Activated naive CD8-positive, alpha-beta T cell treated with anti-CD3 and anti-CD28 coated beads, Interleukin-2, amount 50 U/mL, for 16 hours (primary cell): ENCODE data around the gene GRID2.

Experiments used
- DNase-seq: peaks from one replicate; pipeline ENCODE4 v3.0.0-alpha.2; 2020; ENCODE audit warnings: low read depth, low spot score

GRID2 gene

DNA sequence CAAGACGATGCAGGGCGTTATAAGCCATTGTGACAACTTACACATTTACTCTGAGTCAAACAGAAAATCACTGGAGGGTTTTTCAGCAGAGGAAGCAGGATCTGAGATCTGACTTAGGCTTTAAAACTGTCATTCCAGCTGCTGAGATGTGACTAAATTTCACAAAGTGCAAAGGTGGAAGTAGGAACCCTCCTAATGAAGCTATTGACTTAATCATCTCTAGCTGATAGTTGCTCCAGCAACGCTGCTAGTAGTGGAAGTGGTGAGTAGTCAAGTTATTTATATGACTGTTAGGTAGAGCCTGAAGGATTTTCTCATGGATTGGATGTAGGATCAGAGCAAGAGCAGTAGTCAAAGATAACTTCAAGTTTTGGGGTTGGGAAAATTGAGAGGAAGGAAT, 218.6 kb downstream of the GRID2 start:
- DNase-seq = no peak

DNA sequence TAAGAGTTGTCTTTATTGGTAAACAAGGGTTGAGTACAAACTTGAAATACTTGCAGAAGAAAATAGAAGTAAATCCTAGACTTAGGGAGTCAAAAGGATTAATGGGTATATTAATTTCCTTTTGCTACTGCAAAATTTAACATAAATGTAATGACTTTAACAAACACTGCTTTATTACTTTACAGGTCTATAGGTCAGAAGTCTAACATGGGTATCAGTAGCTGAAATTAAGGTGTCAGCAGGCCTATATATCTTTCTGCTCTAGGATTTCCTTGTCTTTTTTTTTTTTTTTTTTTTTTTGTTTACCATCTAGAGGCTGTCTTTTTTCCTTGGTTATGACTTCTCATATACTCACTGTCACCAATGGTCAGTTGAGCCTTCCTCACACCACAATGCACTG, 220.4 kb downstream of the GRID2 start:
- no peak for DNase-seq

DNA sequence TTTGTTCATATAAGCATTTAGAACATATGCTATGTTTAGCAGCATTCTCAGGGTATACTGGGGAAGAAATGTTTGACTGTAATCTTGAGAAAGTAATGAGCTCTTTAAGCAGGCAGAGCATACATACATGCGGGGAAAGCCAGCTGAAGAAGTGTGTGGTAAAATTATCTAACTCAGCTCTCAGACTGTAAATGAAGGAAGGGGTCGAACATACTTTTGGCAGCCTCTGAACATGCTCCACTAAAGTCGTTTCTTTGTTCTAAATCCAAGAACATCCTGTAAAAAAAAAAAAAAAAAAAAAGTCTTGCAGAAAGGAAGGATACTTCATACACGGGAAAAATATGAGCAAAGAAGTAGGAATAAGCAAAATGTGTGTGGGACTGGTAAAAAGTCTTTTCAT, 224.8 kb downstream of the GRID2 start:
- no peak for DNase-seq

DNA sequence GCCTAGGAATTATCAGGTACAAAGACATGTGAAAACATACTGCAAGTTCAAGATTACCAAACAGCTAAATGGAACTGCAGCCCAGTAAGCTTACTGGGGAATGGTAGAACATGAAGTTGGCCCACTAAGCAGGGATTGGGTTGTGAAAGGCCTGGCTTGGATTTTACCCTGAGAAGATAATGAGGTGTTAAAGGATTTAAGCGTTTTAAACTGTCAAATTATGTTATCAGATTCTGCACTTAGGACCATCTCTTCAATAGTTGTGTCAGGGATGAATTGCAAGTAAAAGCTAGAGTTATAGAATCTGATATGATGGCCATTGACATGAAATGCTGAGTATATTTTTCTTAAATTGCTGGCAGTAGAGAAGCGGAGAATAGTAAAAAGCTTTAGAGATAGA, 225.7 kb downstream of the GRID2 start:
- no peak for DNase-seq

DNA sequence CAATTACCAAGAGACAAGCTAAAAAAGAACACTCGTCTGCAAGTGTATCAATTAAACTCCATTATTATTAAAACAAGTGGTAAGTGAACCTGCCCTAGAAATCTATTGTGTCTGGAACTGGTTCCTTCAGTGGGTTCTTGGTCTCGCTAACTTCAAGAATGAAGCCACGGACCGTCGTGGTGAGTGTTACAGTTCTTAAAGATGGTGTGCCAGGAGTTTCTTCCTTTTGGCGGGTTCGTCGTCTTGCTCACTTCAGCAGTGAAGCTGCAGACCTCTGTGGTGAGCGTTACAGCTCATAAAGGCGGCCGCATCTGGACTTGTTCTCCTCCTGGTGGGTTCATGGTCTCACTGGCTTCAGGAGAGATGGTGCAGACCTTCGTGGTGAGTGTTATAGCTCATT, 231.8 kb downstream of the GRID2 start:
- no peak for DNase-seq

DNA sequence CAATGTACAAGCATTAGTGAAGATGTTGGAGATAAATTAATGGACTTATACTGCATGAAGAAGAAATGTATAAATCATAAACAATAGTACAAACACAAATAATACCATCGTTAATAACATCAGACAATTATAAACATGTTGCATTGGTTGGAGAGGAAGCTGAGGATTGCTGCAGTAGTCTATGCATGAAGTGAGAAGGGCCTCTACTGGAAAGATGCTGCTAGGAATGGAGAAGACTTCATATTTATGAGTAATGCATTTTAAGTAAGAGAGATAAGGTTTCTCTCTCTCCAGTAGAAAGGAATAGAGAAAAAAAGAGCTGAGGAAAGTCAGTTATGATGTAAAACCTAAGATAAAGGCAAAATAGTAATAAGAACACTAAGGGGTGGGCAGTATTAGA, 247.8 kb downstream of the GRID2 start:
- DNase-seq = no peak

DNA sequence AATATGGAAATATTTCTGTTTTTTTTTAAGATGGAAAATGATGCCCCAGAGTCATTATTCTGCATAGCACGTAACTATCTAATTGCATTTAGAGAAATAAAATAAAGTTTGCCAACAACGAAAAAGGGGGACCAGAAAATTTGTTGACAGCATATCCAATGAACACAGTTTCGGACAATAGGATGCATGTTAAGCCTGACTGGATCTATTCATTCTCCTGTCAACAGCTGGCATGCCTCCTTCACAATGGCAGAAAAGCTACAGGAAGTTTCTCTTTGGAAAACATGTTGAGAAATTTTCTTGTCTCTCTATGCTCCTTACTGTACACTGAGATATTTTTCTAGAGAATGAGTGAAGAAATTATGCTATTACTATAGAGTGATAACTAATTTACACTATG, 262.5 kb downstream of the GRID2 start:
- DNase-seq = no peak

DNA sequence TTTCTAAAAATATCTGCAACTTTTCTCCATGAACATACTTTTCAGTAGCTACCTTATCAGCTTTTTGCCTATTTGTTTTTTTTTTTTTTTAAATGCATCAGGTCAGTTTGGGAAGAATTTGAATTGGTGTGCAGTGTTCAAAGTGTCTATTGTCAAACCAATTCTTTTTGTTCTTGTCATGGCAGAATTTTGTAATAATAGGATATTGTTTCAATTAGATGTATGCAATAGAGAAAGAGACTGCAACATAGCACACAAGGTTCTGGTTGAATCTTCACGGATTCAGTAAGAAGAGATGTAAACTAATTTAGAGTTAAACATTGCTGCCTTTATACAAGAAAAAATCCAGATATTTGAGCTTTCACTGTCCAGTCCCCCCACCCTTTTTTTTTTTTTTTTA, 277.1 kb downstream of the GRID2 start:
- no peak for DNase-seq

DNA sequence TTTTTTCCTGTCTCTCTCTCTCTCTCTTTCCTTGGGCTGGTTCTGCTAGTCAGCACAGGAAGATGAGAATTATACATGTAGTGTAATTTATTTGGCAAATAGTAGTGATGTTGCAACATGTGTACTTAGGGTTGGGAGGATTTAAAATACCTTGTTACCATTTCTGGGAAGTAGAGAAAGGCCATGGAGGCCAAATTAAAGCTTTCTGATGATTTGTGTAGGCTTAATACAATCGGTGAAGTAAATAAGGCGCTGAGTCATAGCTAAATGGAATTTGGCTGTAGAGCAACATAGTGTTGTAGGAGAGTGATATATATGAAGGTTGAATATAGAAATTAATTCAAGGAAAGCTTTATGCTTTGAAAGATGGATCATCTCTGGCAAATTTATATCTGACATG, 295.3 kb downstream of the GRID2 start:
- DNase-seq = no peak

DNA sequence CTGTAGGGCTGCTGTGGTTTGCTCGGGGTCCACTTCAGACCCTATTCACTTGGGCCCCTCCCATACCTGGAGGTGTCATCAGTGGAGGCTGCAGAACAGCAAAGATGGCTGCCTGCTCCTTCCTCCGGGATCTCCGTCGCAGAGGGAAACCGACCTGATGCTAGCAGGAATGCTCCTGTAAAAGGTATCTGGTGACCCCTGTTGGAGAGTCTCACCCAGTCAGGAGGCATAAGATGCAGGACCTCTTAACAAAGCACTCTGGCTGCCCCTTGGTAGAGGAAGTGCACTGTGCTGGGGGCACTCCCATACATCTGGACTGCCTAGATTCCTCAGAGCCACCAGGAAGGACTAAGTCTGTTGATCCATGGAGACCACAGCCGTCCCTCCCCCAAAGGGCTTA, 296.9 kb downstream of the GRID2 start:
- DNase-seq = no peak

DNA sequence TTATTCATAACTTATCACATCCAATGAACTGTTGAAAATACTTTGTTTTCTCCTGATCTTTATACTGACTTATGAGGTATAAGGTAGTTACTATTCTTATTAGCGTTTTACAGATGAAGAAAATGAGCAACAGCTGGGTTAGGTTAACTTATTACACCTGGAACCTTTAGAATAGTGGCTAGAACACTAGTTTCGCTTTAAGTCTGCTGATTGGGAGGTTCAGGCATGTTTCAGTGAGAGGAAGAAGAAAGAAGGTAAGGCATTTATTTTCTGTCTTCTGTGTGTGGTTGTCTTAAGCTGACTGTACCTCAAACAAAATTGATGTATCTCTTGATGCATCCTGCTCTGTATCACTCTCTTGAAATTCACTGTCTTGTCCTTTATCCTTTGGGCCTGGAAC, 302.5 kb downstream of the GRID2 start:
- no peak for DNase-seq

DNA sequence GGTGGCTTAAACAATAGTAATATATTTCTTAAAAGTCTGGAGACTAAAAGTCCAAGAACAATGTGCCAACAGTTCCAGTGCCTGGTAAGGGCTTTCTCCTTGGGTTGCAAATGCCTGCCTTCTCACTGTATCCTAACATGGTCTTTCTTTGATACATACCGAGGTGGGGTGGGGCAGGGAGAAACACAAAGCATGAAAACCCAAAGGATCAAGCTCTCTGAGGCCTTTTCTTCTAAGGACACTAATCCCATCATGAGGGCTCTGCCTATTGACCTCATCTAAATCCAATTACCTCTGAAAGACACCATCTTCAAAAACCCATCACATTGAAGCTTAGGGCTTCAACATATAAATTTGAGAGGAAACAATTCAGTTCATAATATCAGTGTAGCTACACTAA, 311.3 kb downstream of the GRID2 start:
- no peak for DNase-seq

DNA sequence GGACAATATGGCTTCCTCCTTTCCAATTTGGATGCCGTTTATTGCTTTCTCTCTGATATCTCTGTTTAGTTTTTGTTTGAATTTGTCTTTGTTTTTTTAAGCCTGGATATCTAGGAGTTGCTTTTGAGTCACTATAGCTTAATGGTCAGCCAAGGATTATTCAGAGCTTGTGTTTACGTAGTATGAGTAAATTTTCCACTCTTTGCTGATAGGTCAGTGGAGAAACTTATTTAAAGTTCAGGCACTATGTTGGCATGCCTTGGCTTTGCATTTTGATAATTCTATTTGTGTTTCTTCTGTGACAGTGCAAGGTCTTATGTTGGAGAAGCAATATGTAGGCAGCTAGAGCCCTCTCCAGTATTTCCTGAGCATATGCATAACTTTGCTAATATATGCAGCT, 315.2 kb downstream of the GRID2 start:
- DNase-seq = no peak

DNA sequence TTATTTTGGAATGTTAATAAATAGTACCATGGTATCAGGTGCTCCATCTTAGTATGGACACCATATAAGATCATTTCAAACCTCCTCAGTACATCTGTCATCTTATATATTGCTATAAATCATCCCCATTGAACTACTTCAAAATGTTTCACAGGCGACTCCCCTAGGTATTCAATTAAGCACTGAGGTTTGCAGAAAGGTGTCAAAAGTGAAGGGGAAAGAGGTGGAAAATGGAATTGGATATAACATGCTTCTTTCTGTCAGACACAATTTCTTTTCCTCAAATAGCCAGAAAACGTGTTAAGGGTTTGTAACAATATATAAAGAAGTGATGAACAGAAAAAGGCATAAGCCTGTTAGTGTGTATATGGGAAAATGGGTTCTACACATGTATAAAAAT, 325.5 kb downstream of the GRID2 start:
- no peak for DNase-seq

DNA sequence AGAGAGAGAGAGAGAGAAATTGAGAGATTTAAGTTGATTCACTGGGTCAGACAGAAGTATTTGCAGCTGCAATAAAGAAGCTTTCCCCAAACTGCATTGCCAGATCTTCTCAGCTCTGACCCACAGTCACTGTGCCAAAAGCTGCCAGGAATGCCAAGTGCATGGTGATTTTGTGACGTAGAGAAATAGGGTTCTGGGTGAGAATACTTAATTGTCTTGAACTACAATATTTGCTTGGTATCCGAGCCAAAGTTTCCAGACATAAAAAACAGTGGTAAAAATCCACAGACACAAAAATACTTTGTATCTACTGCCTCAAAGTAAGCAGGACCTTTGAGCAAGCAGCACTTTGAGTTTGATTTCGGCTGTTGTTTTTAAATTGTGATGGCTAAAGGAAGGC, 331.1 kb downstream of the GRID2 start:
- DNase-seq = no peak

DNA sequence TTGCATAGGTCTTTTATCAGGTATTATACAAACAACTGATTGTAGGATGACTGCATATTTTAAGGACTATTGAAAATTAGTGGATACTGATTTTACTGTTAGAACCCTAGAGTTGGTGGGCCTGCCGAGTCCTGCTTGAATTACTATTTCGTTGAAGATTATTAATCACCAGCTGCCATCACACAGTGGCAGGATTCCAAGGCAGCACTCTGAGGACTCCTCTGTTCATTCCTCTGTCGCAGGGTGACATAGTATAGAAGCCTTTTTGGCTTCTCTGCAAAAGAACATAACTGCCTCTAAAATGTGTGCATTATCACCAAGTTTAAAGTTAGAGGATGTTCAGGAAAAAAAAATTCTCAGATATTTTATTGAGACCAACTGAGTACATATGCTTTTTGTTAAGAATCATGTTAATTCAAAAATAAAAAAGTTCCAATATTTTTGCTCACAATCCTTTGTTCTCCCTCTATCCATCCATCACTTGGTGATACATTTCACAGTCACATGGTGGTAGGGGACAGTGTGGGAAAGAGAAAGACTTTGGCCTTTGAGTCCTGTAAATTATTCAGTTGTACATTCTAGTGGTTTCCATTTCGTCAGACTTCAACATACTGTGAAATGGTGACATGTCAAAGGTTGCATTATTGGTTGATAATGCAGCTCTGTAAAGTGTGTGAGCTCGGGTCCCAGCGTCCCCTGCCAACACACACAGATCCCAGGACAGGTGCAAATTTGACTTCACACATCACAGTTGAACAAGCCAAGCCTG, 332.5 kb downstream of the GRID2 start:
- DNase-seq = no peak

DNA sequence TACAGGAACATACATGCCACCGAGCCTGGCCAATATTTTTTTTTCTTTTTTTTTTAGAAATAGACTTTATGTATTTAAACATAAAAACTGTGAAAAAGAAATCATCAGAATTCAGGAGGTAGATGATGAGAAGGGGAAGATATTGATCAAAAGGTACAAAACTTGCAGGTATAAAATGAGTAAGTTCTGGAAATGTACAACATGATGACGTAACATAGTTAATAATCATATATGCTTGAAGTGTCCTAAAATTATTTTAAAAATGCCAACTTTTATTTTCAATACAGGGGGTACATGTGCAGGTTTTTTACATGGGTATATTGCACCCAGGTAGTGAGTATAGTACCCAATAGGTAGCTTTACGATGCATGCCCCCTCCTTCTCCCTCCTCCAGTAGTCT, 337.6 kb downstream of the GRID2 start:
- no peak for DNase-seq

DNA sequence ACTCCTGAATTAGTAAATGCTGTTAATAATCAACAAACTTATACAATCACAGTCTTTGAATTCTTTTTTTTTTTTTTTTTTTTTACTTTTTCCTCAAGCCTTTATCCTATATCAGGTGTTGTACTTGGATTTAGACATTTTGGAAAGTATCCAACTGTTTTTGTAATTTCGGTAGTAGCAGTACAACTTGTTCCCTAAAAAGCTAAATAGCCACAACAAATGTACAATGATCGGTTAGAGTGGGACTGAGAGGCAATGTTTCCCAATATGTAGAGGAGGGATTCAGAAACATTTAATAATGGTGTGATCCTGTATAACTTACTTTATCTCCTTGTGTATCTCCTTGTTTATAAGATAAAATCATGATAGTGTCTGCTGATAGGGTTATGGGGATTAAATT, 343.1 kb downstream of the GRID2 start:
- no peak for DNase-seq

DNA sequence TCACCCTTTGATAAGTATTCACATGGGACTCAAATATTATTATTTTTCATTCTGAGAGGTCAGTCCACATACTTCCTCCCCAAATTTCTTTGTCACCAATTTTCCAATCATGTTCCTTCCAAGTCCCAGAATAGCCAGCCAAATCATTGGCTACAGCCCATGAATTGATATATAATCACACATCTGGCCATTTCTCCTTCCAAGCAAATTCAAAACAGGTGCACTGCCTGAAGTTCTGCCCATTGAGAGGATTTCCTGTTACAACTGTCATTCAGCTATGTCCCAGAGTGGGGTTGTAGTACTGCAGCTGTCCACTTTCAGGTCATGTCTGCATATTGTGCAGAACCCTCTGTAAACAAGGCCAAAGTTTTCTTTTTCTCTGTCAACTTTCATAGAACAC, 347.8 kb downstream of the GRID2 start:
- no peak for DNase-seq

DNA sequence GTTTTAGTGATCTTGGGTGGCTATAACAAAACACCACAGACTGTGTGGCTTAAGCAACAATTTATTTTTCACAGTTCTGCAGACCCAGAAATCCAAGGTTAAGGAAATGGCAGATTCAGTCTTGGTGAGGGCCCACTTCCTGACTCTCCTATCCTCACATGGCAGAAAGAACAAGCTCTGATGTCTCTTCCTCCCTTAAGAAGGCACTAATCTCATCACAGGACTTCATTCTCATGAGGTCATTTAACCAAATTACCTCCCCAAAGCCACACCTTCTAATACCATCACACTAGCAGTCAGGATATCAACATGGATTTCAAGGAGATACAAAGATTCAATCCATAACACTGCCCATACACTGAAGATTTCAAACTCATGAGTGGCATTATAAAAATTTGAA, 350.3 kb downstream of the GRID2 start:
- DNase-seq = no peak

DNA sequence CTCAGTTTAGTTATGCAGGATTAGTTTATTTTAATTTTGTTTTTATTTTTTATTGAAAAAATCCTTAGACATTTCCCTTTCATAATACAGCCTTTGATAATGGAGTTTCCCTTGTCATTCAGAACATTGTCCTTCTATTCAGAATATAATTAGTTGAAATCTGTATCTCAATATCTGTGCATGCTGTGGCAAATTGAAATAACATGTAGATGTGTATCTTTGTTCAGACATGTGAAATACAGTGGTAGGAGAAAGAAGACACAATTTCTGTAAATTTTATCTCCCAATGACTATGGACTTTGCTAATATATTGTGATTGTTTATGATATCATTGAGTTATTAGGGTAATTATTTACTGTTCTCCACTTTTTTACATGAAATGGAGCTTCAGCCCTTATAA, 353.9 kb downstream of the GRID2 start:
- no peak for DNase-seq

DNA sequence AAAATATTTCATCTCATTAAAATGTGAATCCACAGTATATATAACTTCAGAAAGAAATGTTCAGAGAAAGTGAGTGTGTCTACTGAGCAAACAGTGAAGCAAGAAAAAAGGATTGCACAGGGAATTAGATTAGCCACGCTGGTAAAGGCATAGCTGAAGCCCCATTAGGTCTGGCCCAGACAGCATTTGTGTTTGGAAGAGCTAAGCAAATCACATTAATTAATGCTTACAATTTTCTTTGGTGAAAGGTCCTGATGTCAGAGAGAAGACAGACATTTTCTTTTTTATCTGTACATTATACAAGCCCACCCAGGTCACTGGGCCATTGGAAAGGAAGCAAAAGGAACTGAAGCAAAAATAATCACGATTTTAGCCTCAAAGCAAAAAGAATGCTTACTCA, 354.6 kb downstream of the GRID2 start:
- DNase-seq = no peak

DNA sequence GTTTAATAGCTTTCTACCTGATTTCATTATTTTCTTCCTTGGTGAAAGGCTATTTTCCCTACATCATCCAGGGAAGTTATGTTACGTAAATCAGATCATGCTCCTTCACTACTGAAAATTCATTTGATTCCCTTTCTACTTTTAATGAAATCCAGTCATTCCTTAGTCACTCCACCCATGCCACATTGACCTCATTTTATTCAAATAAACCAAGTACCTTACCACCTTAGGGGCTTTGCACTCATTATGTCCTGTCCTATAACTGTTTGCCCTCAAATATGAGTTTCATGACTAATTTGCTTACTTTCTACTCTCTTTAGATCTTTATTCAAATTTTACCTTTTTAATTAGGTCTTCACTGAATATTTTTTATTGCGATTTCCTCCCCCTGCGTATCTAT, 374.0 kb downstream of the GRID2 start:
- no peak for DNase-seq

DNA sequence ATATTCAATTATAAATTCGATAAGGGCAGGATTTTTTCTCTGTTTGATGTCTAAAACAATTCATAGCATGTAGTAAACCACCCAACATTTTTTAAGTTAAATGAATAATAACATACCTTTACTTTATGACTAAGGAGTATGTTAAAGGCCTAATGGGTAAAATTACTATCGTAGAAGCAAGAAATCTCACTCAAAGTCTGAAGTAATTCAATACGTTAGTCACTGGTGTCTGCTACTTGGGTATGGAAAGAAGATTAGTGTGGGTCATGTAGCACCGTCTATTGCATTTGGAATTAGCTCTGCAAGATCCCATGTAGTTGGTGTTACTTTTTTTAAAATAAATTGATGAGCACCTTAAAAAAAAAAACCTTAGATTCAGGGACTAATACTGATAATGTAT, 374.5 kb downstream of the GRID2 start:
- DNase-seq = no peak
